ENCODE results near the gene NEURL1B. TPM values are rescaled to one million over a fixed set of nuclear protein-coding genes. Genes with fewer than 3 reads are reported as not detected.

NEURL1B gene
- polyA plus RNA-seq, 1 of the 3 experiments (the other 2 are of a cell fraction), result 2.8 TPM

DNA sequence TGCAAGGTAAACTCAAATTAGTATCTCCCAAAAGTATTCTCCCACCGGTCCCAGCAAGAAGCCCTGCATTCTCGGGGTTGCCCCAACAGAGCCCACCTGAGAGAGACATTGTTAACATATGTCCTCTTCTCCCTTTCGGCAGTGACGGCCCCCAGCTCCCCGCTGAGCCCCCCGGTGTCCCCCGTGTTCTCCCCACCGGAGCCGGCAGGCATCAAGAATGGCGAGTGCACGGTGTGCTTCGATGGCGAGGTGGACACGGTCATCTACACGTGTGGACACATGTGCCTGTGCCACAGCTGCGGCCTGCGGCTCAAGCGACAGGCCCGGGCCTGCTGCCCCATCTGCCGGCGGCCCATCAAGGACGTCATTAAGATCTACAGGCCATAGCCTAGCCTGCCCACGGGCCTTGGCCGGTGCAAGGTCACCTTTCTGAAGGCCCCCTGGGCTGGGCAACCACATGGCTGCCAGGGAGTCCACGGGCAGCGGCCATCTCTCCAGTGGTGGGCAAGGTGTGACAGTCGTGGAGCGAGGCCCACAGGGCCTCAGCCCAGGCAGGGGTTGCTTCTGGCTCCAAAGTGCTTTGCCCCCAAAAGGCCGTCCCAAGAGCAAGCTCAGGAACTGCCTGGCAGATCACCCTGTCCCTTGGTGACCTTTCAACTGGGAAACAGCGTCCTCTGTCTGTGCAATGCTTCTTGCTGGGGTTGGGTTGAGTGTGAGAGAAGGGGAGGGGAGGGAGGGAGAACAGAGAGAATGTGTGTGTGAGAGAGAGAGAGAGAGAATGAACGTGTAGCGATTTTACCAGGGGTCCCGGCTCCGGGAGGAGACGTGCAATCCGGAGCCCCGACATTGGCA lies 45.7 kb downstream of the NEURL1B start (continued):
- TF ChIP-seq, protein P1, sequence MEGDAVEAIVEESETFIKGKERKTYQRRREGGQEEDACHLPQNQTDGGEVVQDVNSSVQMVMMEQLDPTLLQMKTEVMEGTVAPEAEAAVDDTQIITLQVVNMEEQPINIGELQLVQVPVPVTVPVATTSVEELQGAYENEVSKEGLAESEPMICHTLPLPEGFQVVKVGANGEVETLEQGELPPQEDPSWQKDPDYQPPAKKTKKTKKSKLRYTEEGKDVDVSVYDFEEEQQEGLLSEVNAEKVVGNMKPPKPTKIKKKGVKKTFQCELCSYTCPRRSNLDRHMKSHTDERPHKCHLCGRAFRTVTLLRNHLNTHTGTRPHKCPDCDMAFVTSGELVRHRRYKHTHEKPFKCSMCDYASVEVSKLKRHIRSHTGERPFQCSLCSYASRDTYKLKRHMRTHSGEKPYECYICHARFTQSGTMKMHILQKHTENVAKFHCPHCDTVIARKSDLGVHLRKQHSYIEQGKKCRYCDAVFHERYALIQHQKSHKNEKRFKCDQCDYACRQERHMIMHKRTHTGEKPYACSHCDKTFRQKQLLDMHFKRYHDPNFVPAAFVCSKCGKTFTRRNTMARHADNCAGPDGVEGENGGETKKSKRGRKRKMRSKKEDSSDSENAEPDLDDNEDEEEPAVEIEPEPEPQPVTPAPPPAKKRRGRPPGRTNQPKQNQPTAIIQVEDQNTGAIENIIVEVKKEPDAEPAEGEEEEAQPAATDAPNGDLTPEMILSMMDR (IDR thresholded peaks at IDR 0.05), result no peak
- no peak for TF ChIP-seq FOSL2 (IDR thresholded peaks at IDR 0.05; ENCODE audit: borderline replicate concordance, low read depth)

DNA sequence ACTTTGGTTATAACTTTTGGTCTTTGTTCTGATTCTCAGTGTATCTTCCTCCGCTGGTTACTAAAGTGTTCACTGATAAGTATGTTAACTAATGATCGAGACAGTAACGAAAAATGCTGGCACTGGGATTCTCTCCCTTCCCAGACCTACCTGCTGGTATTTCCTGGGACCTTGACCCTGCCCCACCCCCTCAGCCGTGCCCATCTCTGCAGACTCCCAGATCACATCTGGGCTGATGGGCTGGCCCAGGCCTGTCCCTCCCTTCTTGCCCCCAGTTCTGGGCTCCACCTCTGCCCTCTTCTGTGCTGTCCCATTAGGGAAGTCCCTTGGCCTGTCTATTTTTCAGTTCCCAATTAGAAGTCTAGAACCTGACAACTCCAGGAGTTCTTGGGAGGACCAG lies 46.9 kb downstream of the NEURL1B start:
- peak; percentile 21 for DNase-seq
- Histone ChIP-seq H3F3A (replicated peaks; ENCODE audit: insufficient read depth) (no peaks in the 10 kb centered on the region), H3K27ac (ENCODE audit: low read depth in 2 of 2, low read length in 1 of 2) (peak overlapping the region in 1 of 2 experiments; percentile 34; a peak in 1 of 4 replicates), H3K9me3 (no peaks in the 10 kb centered on the region), H3K4me1 (ENCODE audit: control insufficient read depth in 1 of 2, insufficient read depth in 2 of 2, low read depth in 1 of 2, low read length in 1 of 2) (peaks cover 0 to 17% of the 10 kb centered on the region in 2 experiments; a peak in 2 of 4 replicates), H3K79me2 (ENCODE audit: insufficient read depth) (no peaks in the 10 kb centered on the region), H4K20me1 (ENCODE audit: insufficient read depth) (no peaks in the 10 kb centered on the region), H2AFZ (ENCODE audit: low read depth) (no peak overlapping the region), H3K36me3 (replicated peaks in 1 of 2; ENCODE audit: control insufficient read depth in 1 of 2, insufficient read depth in 2 of 2, low read length in 1 of 2) (no peaks in the 10 kb centered on the region), H3K27me3 (ENCODE audit: insufficient read depth) (no peaks in the 10 kb centered on the region), H3K4me2 (no peak overlapping the region), H3K4me3 (ENCODE audit: low read depth in 2 of 2, low read length in 1 of 2) (no peak overlapping the region), H3K9ac (no peak overlapping the region), H3K9me2 (no peaks in the 10 kb centered on the region)
- TF ChIP-seq YY1 (IDR thresholded peaks at IDR 0.05; ENCODE audit: low read depth) (no peak), EZH2phosphoT487 (IDR thresholded peaks at IDR 0.05; ENCODE audit: borderline replicate concordance, low read depth) (no peak), ZBTB33 (IDR thresholded peaks at IDR 0.05; ENCODE audit: borderline replicate concordance, low read depth) (no peak), RCOR1 (IDR thresholded peaks at IDR 0.05; ENCODE audit: low read length) (no peak)
- CTCF ChIA-PET, result interaction anchor here (1.4 to 5.6 kb wide), 2 partner anchors 9 to 209 kb away, joined by 8 to 44 read pairs; no protein-coding TSS in a partner anchor
- POLR2A ChIA-PET, result interaction anchor here (0.5 kb wide), 1 partner anchor 159 kb away, joined by 3 read pairs; no protein-coding TSS in a partner anchor
- 85% methylated on average over 4 of the region's 4 CpGs for WGBS (ENCODE audit: low lambda C conversion rate)
